Bronchial epithelial cell (primary cell): Measurements from ENCODE around the gene HDAC4. TPM values are rescaled to one million over a fixed set of nuclear protein-coding genes. Genes with fewer than 3 reads are reported as not detected.

Experiments used
- DNase-seq: peaks from one replicate; pipeline ENCODE4 v3.0.0-alpha.2; 2010; ENCODE audit warnings: low read depth
- FAIRE-seq: peaks from 2 replicates; lab custom pipeline; 2011; peaks lifted over from hg19 to GRCh38; lab: Jason Lieb, UNC
- H3K27me3 ChIP-seq: 2 replicates; pipeline ENCODE4 v1.5.1; 2011; ENCODE audit warnings: low read length; ENCODE audit not compliant: control insufficient read depth, insufficient read depth
- H3K36me3 ChIP-seq: 2 replicates; pipeline ENCODE4 v1.5.1; 2011; ENCODE audit warnings: low read length; ENCODE audit not compliant: control insufficient read depth, insufficient read depth
- H3K4me3 ChIP-seq: 2 replicates; pipeline ENCODE4 v1.5.1; 2011; ENCODE audit warnings: mild to moderate bottlenecking, low read depth, low read length, control low read depth
- CTCF ChIP-seq: IDR thresholded peaks from 2 replicates; pipeline ENCODE4 v1.5.1; 2011; ENCODE audit warnings: mild to moderate bottlenecking, moderate library complexity, low read length, control low read depth, inconsistent platforms; ENCODE audit not compliant: insufficient read depth, severe bottlenecking
- total RNA-seq: library from RNA; depleted of rRNA; stranded (reverse); fragments of >200 nt; gene quantifications from 2 replicates; pipeline ENCODE4 v1.2.1, GENCODE V29; 2014

HDAC4 gene
- total RNA-seq, 1 donor from 2014 or later, result 5.3 TPM

GRCh38 chr2:239381709-239382134 lies 19.1 kb downstream of the HDAC4 start:
- H3K27me3 ChIP-seq, result no peaks in the 10 kb centered on the region
- TF ChIP-seq CTCF, result no peak
- H3K4me3 ChIP-seq, result no peak overlapping the region
- H3K36me3 ChIP-seq, result peaks cover 1% of the 10 kb centered on the region
- FAIRE-seq (peak; percentile 72), DNase-seq (no peak)

- no peak overlapping the region for H3K4me3 ChIP-seq
- DNase-seq (no peak), FAIRE-seq (no peak)
- peaks cover 1% of the 10 kb centered on the region for H3K36me3 ChIP-seq
- TF ChIP-seq CTCF, result no peak
- no peaks in the 10 kb centered on the region for H3K27me3 ChIP-seq
Observed at GRCh38 chr2:239380831-239381708, 19.8 kb downstream of the HDAC4 start.

- Histone ChIP-seq H3K4me3 (no peak overlapping the region), H3K27me3 (no peaks in the 10 kb centered on the region), H3K36me3 (peaks cover 1% of the 10 kb centered on the region)
- FAIRE-seq, result no peak
- no peak for DNase-seq
- no peak for TF ChIP-seq CTCF
Observed at GRCh38 chr2:239379641-239380170, 21.1 kb downstream of the HDAC4 start.

GRCh38 chr2:239378918-239379640 lies 21.7 kb downstream of the HDAC4 start:
- DNase-seq, result no peak
- FAIRE-seq, result no peak
- no peaks in the 10 kb centered on the region for H3K27me3 ChIP-seq

More at GRCh38 chr2:239378918-239379640, 21.7 kb downstream of the HDAC4 start:
- TF ChIP-seq CTCF, result no peak
- H3K4me3 ChIP-seq, result no peak overlapping the region
- H3K36me3 ChIP-seq, result peaks cover 1% of the 10 kb centered on the region
